ENCODE measurements around the gene DGKG.

The DGKG gene

GRCh38 chr3:186181901-186182300 lies 180.1 kb downstream of the DGKG start:
- no peak overlapping the region for H3K4me3 ChIP-seq (ENCODE audit: low read depth, low read length)
- no peak for DNase-seq (ENCODE audit: low read depth)
- TF ChIP-seq CTCF (IDR thresholded peaks at IDR 0.05; ENCODE audit: low read depth, low read length, missing control alignments), result no peak
- in situ Hi-C loops (cut with HindIII; ENCODE audit: low sequenced_read_pairs), result no loop called here

- H3K4me3 ChIP-seq (ENCODE audit: low read depth, low read length), result no peak overlapping the region
- in situ Hi-C loops (cut with HindIII; ENCODE audit: low sequenced_read_pairs), result no loop called here
- DNase-seq (ENCODE audit: low read depth), result no peak
- TF ChIP-seq CTCF (IDR thresholded peaks at IDR 0.05; ENCODE audit: low read depth, low read length, missing control alignments), result no peak
These were observed 181.0 kb downstream of the DGKG start for GRCh38 chr3:186180891-186181481.

DNA sequence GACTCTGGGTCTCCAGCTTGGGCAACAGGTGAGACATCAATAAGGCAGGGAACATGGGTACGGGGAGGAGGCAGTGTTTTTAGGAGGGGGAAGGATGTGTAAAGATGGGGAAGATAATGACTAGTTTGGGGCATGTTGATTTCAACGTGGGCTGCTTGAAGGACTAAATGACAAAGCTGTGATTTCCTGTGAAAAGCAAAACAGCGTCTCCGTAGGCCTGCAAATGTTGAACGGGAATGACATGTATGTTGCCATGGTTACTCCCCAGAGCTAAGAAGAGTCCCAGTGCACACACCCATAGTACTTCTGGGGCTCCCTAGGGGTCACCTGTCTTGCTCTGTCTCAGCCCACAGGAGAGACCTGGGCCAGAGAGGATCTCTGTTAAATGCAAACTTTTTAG lies 181.9 kb downstream of the DGKG start:
- TF ChIP-seq CTCF (IDR thresholded peaks at IDR 0.05; ENCODE audit: low read depth, low read length, missing control alignments), result no peak
- no peak overlapping the region for H3K4me3 ChIP-seq (ENCODE audit: low read depth, low read length)
- in situ Hi-C loops (cut with HindIII; ENCODE audit: low sequenced_read_pairs), result no loop called here
- no peak for DNase-seq (ENCODE audit: low read depth)

- DNase-seq (ENCODE audit: low read depth), result no peak
- no peak overlapping the region for H3K4me3 ChIP-seq (ENCODE audit: low read depth, low read length)
- in situ Hi-C loops (cut with HindIII; ENCODE audit: low sequenced_read_pairs), result no loop called here
- no peak for TF ChIP-seq CTCF (IDR thresholded peaks at IDR 0.05; ENCODE audit: low read depth, low read length, missing control alignments)
These were observed 183.6 kb downstream of the DGKG start for GRCh38 chr3:186178412-186178811.

- in situ Hi-C loops (cut with HindIII; ENCODE audit: low sequenced_read_pairs), result no loop called here
- H3K4me3 ChIP-seq (ENCODE audit: low read depth, low read length), result no peak overlapping the region
- DNase-seq (ENCODE audit: low read depth), result no peak
- TF ChIP-seq CTCF (IDR thresholded peaks at IDR 0.05; ENCODE audit: low read depth, low read length, missing control alignments), result no peak
These were observed 185.6 kb downstream of the DGKG start for GRCh38 chr3:186176373-186176990.

- H3K4me3 ChIP-seq (ENCODE audit: low read depth, low read length), result no peak overlapping the region
- no peak for TF ChIP-seq CTCF (IDR thresholded peaks at IDR 0.05; ENCODE audit: low read depth, low read length, missing control alignments)
- no peak for DNase-seq (ENCODE audit: low read depth)
- in situ Hi-C loops (cut with HindIII; ENCODE audit: low sequenced_read_pairs), result no loop called here
These were observed 188.7 kb downstream of the DGKG start for GRCh38 chr3:186173224-186173815.

Data from astrocyte of the cerebellum (primary cell).